Measurements from ENCODE around the gene YIPF1. TPM values are rescaled to one million over a fixed set of nuclear protein-coding genes. Genes with fewer than 3 reads are reported as not detected.

Gene YIPF1
- total RNA-seq, 1 donor from 2014 or later, result 26.3 TPM

GRCh38 chr1:53931523-53931922 lies 41.9 kb upstream of the YIPF1 start:
- H3K27ac Mint-ChIP-seq (ENCODE audit: unreplicated experiment), result no peak overlapping the region
- peaks cover 8% of the 10 kb centered on the region for H3K4me1 Mint-ChIP-seq (ENCODE audit: unreplicated experiment)
- no peak overlapping the region for H3K4me3 Mint-ChIP-seq (ENCODE audit: unreplicated experiment)
- H3K27me3 Mint-ChIP-seq (ENCODE audit: unreplicated experiment), result no peaks in the 10 kb centered on the region
- TF ChIP-seq CTCF (IDR thresholded peaks at IDR 0.05; ENCODE audit: unreplicated experiment), result no peak
- no peaks in the 10 kb centered on the region for H3K9me3 Mint-ChIP-seq (ENCODE audit: unreplicated experiment)
- DNase-seq (ENCODE audit: low spot score), result no peak
- H3K36me3 Mint-ChIP-seq (ENCODE audit: low read depth, unreplicated experiment), result peaks cover 29% of the 10 kb centered on the region

- Mint-ChIP-seq H3K4me3 (ENCODE audit: unreplicated experiment) (no peak overlapping the region), H3K27ac (ENCODE audit: unreplicated experiment) (no peak overlapping the region), H3K27me3 (ENCODE audit: unreplicated experiment) (no peaks in the 10 kb centered on the region), H3K4me1 (ENCODE audit: unreplicated experiment) (peaks cover 8% of the 10 kb centered on the region), H3K36me3 (ENCODE audit: low read depth, unreplicated experiment) (peaks cover 29% of the 10 kb centered on the region), H3K9me3 (ENCODE audit: unreplicated experiment) (no peaks in the 10 kb centered on the region)
- TF ChIP-seq CTCF (IDR thresholded peaks at IDR 0.05; ENCODE audit: unreplicated experiment), result no peak
- DNase-seq (ENCODE audit: low spot score), result no peak
These were observed 41.3 kb upstream of the YIPF1 start for GRCh38 chr1:53930932-53931331.

GRCh38 chr1:53929246-53929960 lies 39.8 kb upstream of the YIPF1 start:
- H3K9me3 Mint-ChIP-seq (ENCODE audit: unreplicated experiment), result no peaks in the 10 kb centered on the region
- no peak for TF ChIP-seq CTCF (IDR thresholded peaks at IDR 0.05; ENCODE audit: unreplicated experiment)
- H3K4me1 Mint-ChIP-seq (ENCODE audit: unreplicated experiment), result peaks cover 8% of the 10 kb centered on the region
- peaks cover 21% of the 10 kb centered on the region for H3K36me3 Mint-ChIP-seq (ENCODE audit: low read depth, unreplicated experiment)
- H3K27ac Mint-ChIP-seq (ENCODE audit: unreplicated experiment), result peak overlapping the region; percentile 44
- no peaks in the 10 kb centered on the region for H3K27me3 Mint-ChIP-seq (ENCODE audit: unreplicated experiment)
- H3K4me3 Mint-ChIP-seq (ENCODE audit: unreplicated experiment), result no peak overlapping the region
- no peak for DNase-seq (ENCODE audit: low spot score)

GRCh38 chr1:53927376-53927881 lies 37.8 kb upstream of the YIPF1 start:
- no peak for DNase-seq (ENCODE audit: low spot score)
- Mint-ChIP-seq H3K4me1 (ENCODE audit: unreplicated experiment) (peaks cover 8% of the 10 kb centered on the region), H3K9me3 (ENCODE audit: unreplicated experiment) (no peaks in the 10 kb centered on the region), H3K27ac (ENCODE audit: unreplicated experiment) (no peak overlapping the region), H3K27me3 (ENCODE audit: unreplicated experiment) (no peaks in the 10 kb centered on the region), H3K36me3 (ENCODE audit: low read depth, unreplicated experiment) (peaks cover 11% of the 10 kb centered on the region), H3K4me3 (ENCODE audit: unreplicated experiment) (no peak overlapping the region)
- no peak for TF ChIP-seq CTCF (IDR thresholded peaks at IDR 0.05; ENCODE audit: unreplicated experiment)

- H3K27me3 Mint-ChIP-seq (ENCODE audit: unreplicated experiment), result no peaks in the 10 kb centered on the region
- no peak overlapping the region for H3K4me3 Mint-ChIP-seq (ENCODE audit: unreplicated experiment)
- H3K9me3 Mint-ChIP-seq (ENCODE audit: unreplicated experiment), result no peaks in the 10 kb centered on the region
- H3K36me3 Mint-ChIP-seq (ENCODE audit: low read depth, unreplicated experiment), result peaks cover 12% of the 10 kb centered on the region
- H3K27ac Mint-ChIP-seq (ENCODE audit: unreplicated experiment), result no peak overlapping the region
- no peak for DNase-seq (ENCODE audit: low spot score)
- no peaks in the 10 kb centered on the region for H3K4me1 Mint-ChIP-seq (ENCODE audit: unreplicated experiment)
- no peak for TF ChIP-seq CTCF (IDR thresholded peaks at IDR 0.05; ENCODE audit: unreplicated experiment)
These were observed 30.1 kb upstream of the YIPF1 start for GRCh38 chr1:53919675-53920066.
